Renal cortical epithelial cell (primary cell): ENCODE measurements around the gene UNC93A. TPM values are rescaled to one million over a fixed set of nuclear protein-coding genes. Genes with fewer than 3 reads are reported as not detected.

Source experiments
- DNase-seq: peaks from one replicate; pipeline ENCODE4 v3.0.0-alpha.2; 2011; ENCODE audit warnings: low read depth
- total RNA-seq: library from RNA; depleted of rRNA; stranded (reverse); fragments of >200 nt; gene quantifications from 2 replicates; pipeline ENCODE4 v1.2.3, GENCODE V29; 2014

UNC93A gene
- total RNA-seq, 1 donor from 2014 or later, result not detected

GRCh38 chr6:167293088-167293589 lies 2.0 kb downstream of the UNC93A start:
- no peak for DNase-seq

- no peak for DNase-seq
These were observed 2.5 kb downstream of the UNC93A start for GRCh38 chr6:167293590-167294091.

DNA sequence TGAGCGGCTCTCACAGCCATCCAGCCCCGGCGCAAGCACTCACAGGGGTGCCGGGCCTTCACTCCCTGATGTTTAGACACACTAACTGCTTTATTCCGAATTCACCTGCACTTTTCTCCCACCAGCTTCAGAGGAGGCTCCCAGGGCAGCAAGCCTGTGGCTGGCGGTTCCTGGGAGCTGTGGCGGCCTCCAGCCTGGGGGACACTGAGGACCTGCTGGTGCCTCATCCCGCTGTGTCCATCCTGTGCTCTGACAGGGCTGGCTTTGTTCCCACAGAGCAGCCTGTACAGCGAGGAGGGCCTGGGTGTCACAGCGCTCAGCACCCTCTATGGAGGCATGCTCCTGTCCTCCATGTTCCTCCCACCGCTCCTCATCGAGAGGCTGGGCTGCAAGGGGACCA lies 3.1 kb downstream of the UNC93A start:
- DNase-seq, result no peak

DNA sequence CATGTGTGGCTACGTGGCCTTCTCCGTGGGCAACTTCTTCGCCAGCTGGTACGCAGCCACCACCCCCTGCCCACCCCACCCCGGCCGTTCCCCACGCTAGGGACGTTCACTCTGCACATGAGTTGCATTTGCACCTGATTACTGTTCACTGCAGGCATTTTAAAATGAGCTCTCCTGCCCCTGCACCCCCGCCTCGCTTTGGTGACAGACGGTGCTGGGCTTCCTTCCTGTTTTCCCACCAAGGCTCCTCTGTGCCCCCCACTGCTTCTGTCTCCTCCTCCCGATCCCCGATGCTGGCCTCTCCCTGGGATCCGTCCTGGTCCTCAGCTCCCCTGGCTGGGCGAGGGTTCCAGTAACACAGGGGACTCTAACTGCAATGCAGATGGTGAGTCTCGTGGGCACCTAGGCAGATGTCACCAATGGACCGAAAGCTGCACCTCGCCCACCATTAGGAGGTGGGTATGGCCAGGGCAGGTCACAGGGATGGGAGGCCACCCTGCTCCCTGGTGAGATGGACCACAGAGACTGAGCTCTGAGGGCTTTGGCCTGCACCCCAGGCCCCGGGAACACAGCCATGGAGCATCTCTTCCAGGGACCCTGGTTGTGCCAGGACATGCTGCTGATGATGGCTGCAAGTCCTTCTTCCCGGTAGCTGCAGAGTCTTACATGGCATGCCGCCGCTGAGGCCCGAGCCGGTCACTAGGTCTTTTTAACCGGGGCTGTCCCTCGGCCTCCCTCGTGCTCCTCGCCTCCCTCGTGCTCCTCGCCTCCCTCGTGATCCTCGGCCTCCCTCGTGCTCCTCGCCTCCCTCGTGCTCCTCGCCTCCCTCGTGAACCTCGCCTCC lies 3.8 kb downstream of the UNC93A start:
- DNase-seq, result no peak

DNA sequence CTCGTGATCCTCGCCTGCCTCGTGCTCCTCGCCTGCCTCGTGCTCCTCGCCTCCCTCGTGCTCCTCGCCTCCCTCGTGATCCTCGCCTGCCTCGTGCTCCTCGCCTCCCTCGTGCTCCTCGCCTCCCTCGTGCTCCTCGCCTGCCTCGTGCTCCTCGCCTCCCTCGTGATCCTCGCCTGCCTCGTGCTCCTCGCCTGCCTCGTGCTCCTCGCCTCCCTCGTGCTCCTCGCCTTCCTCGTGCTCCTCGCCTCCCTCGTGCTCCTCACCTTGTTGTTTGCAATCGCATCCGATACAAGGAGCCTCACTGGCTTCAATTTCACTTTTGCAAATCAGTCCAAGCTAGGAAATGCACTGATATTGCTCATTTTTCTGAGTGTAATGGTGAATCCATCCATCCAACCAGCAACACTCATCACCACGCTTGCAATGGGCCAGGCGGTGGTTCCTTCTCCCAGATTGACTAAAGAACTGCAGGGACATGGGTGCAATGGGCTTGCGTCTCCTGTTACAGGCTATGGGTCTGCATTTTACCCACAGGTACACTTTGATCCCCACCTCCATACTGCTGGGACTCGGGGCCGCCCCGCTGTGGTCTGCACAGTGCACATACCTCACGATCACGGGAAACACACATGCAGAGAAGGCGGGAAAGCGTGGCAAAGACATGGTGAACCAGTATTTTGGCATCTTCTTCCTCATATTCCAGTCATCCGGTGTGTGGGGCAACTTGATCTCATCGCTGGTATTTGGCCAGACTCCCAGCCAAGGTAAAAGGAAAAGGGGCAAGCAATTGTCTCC lies 4.6 kb downstream of the UNC93A start:
- no peak for DNase-seq

GRCh38 chr6:167296293-167296690 lies 5.2 kb downstream of the UNC93A start:
- DNase-seq, result no peak

GRCh38 chr6:167296902-167297301 lies 5.8 kb downstream of the UNC93A start:
- no peak for DNase-seq

DNA sequence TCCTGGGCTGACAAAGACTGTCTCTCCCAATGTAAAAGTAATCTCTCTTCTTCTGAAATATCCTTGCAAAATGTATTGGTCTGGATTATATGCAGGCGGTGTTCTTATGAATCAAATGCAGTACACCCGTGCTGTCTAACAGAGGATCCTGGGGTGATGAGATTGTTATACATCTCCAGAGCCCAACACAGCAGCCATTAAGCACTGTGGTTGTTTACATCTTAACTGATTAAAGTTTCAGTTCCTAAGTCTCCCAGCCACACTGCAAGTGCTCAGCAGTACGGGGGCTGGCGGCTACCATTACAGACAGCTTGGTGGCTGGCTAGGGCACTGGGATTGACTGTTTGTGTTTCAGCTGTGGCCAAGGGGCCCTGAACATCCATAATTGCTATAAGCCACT lies 7.0 kb downstream of the UNC93A start:
- DNase-seq, result no peak

DNA sequence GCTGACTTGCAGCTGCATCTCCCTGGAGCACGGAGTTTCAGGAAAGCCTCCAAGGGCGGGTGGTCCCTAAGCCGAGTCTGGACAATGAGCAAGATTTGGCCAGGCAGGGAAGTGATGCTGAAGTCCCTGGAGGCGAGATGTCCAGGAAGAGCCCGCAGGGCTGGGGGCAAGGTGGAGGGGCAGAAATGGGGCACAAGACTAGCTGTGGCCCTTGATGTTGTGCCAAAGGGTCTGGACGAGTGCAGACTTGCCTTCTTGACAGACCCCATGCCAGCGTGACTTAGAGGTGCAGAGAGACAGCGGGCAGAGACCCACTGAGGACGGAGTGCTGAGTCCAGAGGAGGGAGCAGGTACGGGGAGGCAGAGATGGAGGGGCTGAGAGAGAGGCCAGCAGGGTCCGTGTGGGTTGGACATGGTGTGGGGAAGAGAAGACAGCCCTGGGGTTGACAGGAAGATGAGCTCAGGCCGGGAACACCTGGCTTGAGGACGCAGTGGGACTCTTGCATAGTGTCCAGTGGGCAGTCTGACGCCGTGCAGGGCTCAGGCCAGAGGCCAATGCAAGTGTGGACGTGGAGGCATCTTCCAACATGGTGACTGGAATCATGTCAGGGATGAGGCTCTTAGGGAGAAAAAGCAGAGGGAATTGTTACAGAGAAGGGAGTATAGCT lies 8.7 kb downstream of the UNC93A start:
- no peak for DNase-seq

- DNase-seq, result no peak
These were observed 10.0 kb downstream of the UNC93A start for GRCh38 chr6:167300902-167301777.

- no peak for DNase-seq
These were observed 11.0 kb downstream of the UNC93A start for GRCh38 chr6:167302074-167302473.

- DNase-seq, result no peak
These were observed 11.7 kb downstream of the UNC93A start for GRCh38 chr6:167302796-167303195.

- DNase-seq, result no peak
These were observed 12.8 kb downstream of the UNC93A start for GRCh38 chr6:167303675-167304625.

- no peak for DNase-seq
These were observed 13.8 kb downstream of the UNC93A start for GRCh38 chr6:167304912-167305311.

DNA sequence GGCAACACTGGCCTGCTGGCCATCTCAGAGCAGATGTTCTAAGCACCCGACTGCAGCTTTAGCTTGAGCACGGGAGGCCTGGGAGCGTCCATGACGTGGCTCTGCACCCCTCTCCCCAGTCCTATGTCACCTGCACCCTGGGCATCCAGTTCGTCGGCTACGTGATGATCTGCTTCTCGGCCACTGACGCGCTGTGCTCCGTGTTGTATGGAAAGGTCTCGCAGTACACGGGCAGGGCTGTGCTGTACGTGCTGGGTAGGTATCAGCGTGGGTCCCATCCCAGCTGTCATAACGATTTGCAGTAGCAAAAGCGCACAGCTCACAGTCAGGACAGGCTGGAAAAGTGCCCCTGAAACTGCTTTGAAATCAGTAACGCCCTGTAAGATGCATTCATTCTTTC lies 14.7 kb downstream of the UNC93A start:
- DNase-seq, result no peak

DNA sequence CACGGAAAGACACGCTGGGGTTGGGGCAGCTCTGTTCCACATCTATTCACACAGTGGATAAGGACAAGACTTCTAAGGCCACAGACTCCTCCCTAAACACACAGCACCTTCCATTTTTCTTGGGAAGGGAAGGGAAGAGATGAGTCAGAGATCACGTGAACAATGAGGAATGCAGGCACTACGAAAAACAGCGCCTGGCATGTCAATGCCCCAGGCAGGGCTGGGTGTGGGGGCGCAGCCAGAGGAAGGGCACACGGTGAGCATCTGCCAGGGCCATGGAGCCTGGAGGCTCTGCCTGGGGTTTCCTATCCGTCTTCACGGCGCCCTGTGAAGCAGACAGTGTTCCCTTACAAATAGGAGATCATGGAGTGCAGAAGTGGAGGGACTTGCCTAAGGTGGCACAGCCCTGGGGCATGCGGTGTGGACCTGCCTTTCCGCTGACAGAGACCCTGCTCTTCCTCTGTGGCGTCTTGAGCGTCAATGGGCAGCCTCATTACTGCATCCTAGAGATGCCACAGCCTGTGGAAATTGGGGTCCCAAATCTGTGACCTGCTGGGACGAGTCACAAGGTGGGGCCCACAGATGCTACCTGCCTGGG lies 15.4 kb downstream of the UNC93A start:
- DNase-seq, result no peak

DNA sequence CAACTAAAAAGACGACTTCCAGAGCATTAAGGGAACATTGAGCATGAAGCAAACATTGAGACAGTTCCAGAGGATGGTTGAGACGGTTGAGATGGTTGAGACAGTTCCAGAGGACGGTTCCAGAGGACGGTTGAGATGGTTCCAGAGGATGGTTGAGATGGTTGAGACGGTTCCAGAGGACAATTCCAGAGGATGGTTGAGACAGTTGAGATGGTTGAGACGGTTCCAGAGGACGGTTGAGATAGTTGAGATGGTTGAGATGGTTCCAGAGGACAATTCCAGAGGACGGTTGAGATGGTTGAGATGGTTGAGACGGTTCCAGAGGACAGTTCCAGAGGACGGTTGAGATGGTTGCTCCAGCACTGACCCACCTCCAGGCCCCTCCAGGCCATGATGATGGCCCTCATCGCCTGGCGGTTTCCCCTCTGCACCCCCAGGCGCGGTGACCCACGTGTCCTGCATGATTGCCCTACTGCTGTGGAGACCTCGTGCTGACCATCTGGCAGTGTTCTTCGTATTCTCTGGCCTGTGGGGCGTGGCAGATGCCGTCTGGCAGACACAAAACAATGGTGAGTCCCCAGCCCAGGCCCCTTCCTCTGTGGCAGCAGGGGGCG lies 16.3 kb downstream of the UNC93A start:
- DNase-seq, result no peak

DNA sequence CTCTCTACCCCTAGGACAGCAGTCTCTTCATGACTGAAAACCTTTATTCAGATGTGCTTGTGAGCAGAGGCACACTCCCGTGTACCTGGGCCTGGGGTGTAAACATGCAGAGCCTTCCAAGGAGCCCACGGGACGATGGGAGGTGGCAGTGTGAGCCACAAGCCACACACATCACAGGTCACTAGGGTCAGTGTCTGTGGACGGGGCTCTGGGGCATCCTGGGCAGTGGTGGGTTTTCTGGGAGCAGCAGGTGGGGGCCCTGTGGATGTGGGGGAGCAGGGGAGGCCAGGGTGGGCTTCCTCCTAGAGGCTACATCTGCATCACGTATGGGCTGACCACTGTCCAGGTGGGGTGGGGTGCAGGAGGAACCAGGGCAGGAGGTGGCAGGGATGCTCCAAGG lies 17.1 kb downstream of the UNC93A start:
- no peak for DNase-seq
